Stimulated activated CD4-positive, alpha-beta T cell treated with anti-CD3 and anti-CD28 coated beads, Interleukin-12 subunit alpha, Interleukin-12 subunit beta, amount 100 ng/mL, for 4 hours (primary cell): ENCODE data around the gene KLHDC4.

Source experiments
- DNase-seq: peaks from one replicate; pipeline ENCODE4 v3.0.0-alpha.2; 2020

Gene KLHDC4

GRCh38 chr16:87697256-87697655 is 68.5 kb downstream of the KLHDC4 start:
- DNase-seq, result no peak

DNA sequence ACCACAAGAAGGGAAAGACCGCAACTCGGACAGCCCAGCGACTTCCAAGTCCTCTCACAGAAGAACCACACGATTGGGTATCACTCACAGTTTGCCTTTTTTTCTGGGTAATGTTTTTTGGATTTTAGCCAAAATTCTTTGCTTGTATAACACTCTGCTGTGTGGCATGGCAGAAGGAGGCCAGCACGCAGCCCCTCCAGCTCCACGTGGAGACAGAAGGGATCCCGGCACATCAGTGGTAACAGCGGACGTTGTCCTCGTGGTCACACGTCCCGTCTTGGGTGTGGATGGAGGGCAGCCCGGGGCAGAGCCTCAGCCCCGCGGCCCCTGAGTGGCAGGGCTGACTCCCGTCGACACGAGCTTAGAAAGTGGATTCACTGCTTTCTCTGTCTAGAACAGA is 69.1 kb downstream of the KLHDC4 start:
- no peak for DNase-seq

- DNase-seq, result no peak
Measured at GRCh38 chr16:87695534-87695933, 70.3 kb downstream of the KLHDC4 start.

DNA sequence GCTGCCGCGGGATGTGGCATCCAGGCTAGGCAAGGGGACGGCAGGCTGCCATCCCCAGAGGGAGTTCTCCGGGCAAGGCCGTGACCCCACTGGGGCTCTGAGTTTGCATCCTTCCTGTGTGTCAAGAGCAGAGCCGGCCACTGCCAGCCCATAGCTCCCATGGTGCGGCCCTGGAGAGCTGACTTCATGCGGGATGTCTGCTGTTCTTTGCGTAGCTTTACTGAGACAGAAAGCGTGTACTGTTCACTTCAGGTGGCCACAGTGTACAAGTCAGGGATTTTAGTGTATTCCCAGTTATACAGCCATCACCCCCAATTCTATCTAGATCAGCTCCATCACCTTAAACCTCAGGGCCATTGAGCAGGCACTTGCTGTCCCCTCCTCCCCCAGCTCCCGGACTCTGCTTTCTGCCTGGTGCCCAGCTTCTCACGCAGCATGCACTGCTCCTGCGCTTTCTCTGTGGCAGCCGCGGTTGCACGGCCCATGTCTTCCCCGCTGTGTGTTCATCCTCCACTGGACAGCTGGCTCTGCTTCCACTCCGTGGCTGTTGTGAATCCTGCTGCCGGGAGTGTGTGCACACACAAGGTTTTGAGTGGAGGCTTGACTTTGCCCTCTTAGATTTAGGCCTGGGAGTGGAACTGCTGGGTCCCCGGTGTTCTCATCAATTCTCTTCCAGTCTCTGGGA is 71.2 kb downstream of the KLHDC4 start:
- no peak for DNase-seq

GRCh38 chr16:87693827-87694226 is 72.0 kb downstream of the KLHDC4 start:
- DNase-seq, result no peak

DNA sequence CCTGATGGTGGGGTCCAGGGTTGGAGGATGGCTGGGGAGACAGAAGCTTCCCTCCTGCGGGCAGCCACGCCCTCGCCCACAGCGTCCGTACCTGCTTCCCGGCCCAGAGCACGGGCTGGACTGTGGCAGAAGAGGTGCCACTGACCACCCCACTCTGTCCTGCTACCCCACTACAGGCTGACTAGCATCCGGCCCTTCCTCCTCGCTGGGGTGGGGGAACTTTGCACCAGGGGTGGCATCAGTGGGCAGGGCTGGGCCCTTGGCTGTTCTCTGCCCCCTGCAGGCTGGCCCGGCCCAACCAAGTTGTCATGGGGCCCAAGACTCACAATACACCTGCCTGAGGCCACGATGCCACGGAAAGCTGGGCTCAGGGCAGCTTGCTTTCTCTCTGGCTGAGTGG is 73.0 kb downstream of the KLHDC4 start:
- DNase-seq, result no peak

DNA sequence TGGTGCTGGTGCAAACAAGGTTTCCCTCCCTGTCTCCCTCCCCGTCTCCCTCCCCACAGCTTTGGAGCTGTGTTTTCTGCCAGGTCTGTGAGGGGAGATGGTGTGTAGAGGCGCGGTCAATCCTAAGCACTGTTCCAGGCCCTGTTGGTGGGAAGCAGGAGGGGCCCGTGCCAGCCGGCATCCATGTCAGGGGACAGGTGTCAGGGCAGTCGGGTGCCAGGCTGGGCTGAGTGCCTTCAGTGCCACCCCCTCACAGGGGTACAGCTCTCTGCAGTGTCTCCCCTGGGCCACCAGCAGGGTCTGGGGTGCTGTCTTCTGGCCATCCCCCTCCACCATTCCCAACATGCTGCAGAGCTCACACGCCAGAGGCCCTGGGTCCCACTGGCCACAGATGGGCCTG is 73.6 kb downstream of the KLHDC4 start:
- DNase-seq, result no peak

GRCh38 chr16:87691686-87692079 is 74.1 kb downstream of the KLHDC4 start:
- no peak for DNase-seq

- no peak for DNase-seq
Measured at GRCh38 chr16:87690911-87691685, 74.7 kb downstream of the KLHDC4 start.

GRCh38 chr16:87689956-87690465 is 75.8 kb downstream of the KLHDC4 start:
- no peak for DNase-seq

DNA sequence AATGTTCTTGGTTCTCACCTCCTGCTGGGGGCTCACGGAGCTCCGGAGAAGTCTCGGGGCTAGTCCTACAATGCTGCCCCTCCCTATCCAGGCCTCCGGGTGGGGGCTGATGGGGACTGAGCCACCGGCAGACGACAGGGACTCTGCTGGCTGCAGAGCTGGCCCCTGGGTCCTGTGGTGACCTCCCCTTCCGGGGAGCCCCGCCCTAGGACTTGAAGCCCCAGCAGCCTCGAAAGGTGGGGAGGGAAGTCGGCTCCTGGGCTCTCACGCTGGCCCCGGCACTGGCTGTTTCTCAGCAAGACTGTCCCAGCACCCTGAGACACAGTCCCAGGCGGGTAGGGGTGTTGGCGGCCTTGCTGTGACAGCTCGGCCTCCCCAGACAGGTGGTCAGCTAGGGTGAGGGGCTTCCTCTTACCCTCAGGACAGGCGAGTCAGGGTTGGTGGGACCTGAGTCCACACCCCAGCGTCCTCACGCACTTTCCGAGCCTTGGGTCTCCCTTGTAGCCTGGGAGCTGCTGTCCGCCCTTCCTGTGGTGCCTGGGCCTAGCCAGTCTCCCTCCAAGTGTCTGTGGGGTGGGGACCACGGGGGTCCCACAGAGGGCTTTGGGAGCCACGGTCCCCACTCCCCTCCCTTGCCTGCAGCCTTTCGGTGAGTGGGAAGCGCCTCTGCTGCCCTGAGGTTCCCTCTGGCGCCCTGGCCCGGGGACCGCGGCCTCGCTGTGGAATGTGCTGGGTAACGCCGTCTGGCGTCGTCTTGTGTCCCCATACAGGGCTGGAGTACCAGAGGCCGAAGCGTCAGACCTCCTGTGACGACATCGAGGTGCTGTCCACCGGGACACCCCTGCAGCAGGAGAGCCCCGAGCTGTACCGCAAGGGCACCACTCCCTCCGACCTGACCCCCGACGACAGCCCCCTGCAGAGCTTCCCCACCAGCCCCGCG is 76.6 kb downstream of the KLHDC4 start:
- DNase-seq, result no peak

DNA sequence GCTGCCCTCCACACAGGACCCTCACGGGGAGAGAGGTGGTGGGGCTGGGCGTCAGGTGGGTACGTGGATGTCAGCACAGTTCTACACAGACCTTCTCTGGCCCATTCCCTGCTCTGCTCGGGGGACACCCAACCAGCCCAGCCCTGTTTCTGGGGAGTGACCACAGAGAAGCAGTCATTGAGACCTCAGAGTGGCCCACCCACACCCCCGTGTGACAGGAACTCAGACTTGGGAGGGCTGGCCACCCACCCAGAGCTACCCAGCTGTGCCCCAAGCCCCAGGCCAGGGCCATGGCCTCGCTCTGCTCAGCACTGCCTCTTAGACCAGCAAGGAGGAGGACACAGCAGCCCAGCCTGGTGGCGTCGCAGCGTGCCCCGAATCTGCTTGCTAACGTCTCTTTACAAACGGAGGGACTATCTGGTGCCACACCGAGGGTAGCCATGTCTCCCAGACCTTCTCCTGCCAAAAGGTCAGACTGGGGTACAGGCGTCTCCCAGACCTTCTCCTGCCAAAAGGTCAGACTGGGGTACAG is 77.7 kb downstream of the KLHDC4 start:
- no peak for DNase-seq

- DNase-seq, result no peak
Measured at GRCh38 chr16:87687126-87687910, 78.5 kb downstream of the KLHDC4 start.

DNA sequence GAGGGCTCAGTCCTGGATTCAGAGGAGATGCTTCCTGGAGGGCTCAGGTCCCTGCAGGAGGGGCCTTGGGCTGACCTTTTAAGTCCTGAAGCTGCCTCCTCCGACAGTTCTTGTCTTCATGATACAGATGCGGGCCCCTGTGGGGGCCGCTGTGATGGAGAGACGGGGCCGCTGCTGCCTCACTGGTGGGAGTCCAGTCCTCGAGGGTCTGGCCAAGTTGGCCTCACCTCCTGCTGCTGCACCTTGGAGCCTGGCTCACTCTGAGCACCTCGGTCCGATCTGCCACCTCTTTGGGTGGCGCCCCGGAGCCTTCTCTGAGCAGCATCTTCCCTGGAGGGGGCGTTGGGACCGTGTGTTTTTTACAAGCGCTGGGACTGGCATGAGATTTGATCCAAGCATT is 79.1 kb downstream of the KLHDC4 start:
- DNase-seq, result no peak

GRCh38 chr16:87685766-87686165 is 80.0 kb downstream of the KLHDC4 start:
- no peak for DNase-seq

DNA sequence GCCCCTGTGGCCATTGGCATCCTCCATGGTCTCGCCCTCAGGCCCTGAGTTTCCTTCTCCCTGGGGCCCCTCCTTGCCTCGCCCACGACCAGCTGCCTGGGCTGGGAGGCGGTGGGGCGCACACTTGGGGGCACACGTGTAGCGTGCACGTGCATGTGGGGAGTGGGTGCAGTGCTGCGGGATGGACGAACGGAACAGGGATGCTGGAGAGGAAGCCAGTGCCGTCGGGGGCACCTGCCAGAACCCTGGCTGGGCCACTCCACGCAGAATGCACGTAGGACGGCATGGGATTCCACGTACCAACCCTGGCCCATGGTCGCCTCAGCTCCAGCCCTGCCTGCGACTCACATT is 80.4 kb downstream of the KLHDC4 start:
- no peak for DNase-seq

DNA sequence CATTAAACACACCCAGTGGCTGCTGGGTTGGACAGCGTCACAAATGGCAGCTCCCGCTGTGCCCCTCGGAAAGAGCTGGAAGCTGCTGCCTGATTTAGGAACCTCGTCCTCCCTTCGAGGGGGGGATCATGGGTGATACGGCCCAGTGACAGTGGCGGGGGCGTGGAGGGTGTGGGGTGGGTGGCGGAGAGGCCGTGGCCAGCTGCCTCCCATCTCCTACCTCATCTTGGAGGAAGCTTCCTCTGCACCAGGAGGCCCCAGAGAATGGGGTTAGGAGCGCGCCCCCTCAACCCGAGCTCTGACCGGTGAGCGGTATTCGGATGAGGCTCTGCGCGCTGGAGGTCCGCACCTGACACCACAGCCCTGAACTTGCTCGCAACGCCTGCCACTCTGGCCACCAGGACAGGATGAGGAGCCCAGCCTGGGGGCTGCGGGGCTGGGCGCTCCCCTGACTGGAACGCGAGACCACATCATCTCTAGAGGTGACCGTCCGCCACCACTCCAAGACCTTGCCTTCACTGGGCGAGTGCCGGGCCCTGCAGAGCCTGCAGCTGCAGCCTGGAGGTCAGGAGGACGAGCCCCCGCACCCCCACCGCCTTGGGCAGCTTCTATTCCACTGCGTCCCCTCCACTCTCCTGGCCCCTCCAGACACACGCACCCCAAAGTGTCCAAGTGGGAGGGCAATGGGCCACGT is 80.9 kb downstream of the KLHDC4 start:
- no peak for DNase-seq

DNA sequence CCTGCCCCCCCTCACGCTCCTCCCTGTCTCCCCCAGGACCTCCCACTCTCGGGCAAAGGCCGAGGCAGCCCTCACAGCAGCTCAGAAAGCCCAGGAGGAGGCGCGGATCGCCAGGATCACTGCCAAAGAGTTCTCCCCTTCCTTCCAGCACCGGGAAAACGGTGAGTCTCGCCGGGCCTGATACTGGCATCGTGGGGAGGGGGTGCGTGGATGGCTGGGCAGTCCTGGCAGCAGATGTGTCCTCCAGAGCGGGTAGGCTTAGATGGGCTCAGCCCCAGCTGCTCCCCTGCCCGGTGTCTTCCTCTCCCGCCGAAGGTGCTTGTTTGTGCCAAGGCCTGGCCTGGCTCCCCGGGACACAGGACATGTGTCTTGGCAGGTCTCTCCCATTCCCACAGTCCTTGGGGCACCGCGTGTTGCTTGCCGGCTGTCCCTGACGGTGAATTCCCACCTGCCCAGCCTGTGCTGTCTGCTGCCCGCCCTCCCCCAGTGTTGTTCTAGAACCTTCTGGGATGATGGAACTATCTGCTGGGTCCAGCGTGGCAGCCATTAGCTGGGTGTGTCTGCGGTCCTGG is 81.6 kb downstream of the KLHDC4 start:
- no peak for DNase-seq

DNA sequence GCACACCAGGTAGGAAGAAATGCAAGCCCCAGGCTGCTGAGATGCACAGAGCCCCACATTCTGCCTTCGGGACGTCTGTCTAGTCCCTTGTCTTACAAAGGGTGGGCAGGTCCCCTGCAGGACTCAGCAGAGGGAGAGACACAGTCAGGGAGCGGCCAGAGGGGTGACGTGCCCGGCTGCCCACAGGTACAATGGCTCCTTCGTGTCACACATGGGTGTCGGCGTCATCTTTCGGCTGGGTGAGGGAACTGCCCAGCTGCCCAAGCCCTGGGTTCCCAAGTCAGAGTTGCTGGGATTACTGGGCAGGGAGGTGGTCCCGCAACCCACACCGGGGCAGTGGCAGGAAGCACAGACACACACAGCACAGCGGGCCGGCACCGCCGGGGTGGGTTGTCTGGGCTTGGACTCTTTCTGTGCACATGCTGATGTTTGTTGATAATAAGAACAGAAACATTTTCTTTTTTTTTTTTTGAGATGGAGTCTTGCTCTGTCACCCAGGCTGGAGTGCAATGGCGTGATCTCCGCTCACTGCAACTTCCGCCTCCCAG is 82.9 kb downstream of the KLHDC4 start:
- no peak for DNase-seq

DNA sequence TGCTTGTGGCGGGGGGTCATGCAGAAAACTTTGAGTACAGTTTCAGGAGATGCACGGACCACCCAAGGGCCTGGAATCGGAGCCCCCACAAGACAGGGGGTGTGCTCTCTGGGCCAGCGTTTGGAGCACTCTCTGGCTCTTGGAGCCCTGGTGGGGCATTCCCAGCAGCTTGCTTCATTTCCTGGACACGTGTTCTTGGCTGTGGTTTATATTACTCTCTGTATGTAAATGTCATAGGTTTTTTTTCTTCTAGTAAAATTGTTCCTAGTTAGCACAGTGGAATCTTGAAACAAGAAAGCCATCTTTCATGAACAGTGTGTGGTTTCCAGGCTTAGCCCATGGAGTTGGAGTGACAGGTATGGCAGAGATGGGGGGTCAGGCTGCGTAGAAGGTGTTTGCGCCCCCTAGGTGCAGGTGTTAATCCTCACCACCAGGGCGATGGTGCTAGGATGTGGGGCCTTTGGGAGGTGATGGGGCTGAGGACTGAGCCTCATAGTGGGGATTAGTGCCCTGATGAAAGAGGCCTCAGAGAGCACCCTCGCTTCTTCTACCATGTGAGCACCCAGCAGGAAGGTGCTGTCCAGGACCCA is 83.7 kb downstream of the KLHDC4 start:
- DNase-seq, result no peak
